H1 (cell line): Measurements from ENCODE around the gene FOLR1. TPM values are rescaled to one million over a fixed set of nuclear protein-coding genes. Genes with fewer than 3 reads are reported as not detected.

Experiments
- ATF3 ChIP-seq: IDR thresholded peaks from 2 replicates; pipeline ENCODE4 v1.6.1; 2011; ENCODE audit warnings: low read depth, mild to moderate bottlenecking, low read length; ENCODE audit not compliant: insufficient read depth
- BACH1 ChIP-seq: IDR thresholded peaks from 2 replicates; pipeline ENCODE4 v1.6.1; 2012; ENCODE audit warnings: low read length, improper control_type of control experiment
- polyA plus RNA-seq, 7 experiments: library from polyadenylated mRNA; depleted of rRNA in 3 of 7; stranded (reverse) in 5 of 7; unstranded in 2 of 7; fragments of >200 nt in 5 of 7; fragments of 200-250 nt in 2 of 7; gene quantifications; 1 replicate in 5 of 7; 2 replicates in 1 of 7; 4 replicates in 1 of 7; pipeline versions ENCODE4 v1.2.1 to v1.2.3, GENCODE V29; 2011 to 2013; ENCODE audit warnings: missing spikeins in 2 of 7, mixed read lengths in 2 of 7
- total RNA-seq: library from RNA; stranded (reverse); fragmentation: NEBNext Ultra II Directional; extraction: Animal tissue kit (Norgen Biotek cat#: 25700); gene quantifications from 2 replicates; pipeline ENCODE4 v1.2.1, GENCODE V29; 2021

Gene FOLR1
- total and polyA plus RNA-seq, 2 of the 8 experiments (the other 6 are each of a cell fraction or from before 2014, with no cell fraction given): 1.3 TPM; not detected in 1

GRCh38 chr11:72189455-72190250 lies 2.3 kb upstream of the FOLR1 start (continued):
- TF ChIP-seq ATF3 (no peak), BACH1 (no peak)
